ENCODE results near the gene MBP.

GRCh38 chr18:77054288-77054605 is 78.3 kb downstream of the MBP start:
- TF ChIP-seq TCF12 (IDR thresholded peaks at IDR 0.05; ENCODE audit: low read depth, low read length) (no peak), REST (IDR thresholded peaks at IDR 0.05; ENCODE audit: low read depth, low read length) (no peak), CTCF (IDR thresholded peaks at IDR 0.05 in 2 of 3, conservative IDR thresholded peaks at IDR 0.05 in 1 of 3; ENCODE audit: control insufficient read depth in 2 of 3, extremely low read depth in 1 of 3, insufficient read depth in 1 of 3, low read depth in 3 of 3, low read length in 3 of 3) (no peak), NFYB (IDR thresholded peaks at IDR 0.05; ENCODE audit: insufficient read depth, low read depth, low read length) (no peak), PAX8 (IDR thresholded peaks at IDR 0.05) (no peak), ESRRA (IDR thresholded peaks at IDR 0.05; ENCODE audit: low read length) (no peak)
- TF ChIP-seq, protein P1, sequence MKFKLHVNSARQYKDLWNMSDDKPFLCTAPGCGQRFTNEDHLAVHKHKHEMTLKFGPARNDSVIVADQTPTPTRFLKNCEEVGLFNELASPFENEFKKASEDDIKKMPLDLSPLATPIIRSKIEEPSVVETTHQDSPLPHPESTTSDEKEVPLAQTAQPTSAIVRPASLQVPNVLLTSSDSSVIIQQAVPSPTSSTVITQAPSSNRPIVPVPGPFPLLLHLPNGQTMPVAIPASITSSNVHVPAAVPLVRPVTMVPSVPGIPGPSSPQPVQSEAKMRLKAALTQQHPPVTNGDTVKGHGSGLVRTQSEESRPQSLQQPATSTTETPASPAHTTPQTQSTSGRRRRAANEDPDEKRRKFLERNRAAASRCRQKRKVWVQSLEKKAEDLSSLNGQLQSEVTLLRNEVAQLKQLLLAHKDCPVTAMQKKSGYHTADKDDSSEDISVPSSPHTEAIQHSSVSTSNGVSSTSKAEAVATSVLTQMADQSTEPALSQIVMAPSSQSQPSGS (IDR thresholded peaks at IDR 0.05; ENCODE audit: low read length): no peak

Measured in GM12878 (cell line).